Gastroesophageal sphincter (tissue), 4 donors: ENCODE measurements around the gene TMEM237. TPM values are rescaled to one million over a fixed set of nuclear protein-coding genes. Genes with fewer than 3 reads are reported as not detected.

Experiments
- ATAC-seq: fragments of 150-250 bp; one replicate; pipeline ENCODE4 v1.9.1; 2016; ENCODE audit warnings: mild to moderate bottlenecking, moderate library complexity
- H3K27ac ChIP-seq, 4 donors: fragments of 200-600 bp; sonication (generic) in 3 of 4; 1 replicate in 3 of 4; 2 replicates in 1 of 4; pipeline ENCODE4 v1.5.1; 2016 to 2019
- H3K27me3 ChIP-seq: fragments of 200-600 bp; sonication (generic); one replicate; pipeline ENCODE4 v1.5.1; 2019
- H3K36me3 ChIP-seq, 2 donors: fragments of 200-600 bp; sonication (generic); one replicate each; pipeline ENCODE4 v1.5.1; 2019; ENCODE audit warnings: control low read depth in 1 of 2
- H3K4me1 ChIP-seq, 3 donors: fragments of 200-600 bp; sonication (generic); 1 replicate in 2 of 3; 2 replicates in 1 of 3; pipeline ENCODE4 v1.5.1; 2016 to 2019; ENCODE audit warnings: control low read depth in 2 of 3
- H3K4me3 ChIP-seq, 2 donors: fragments of 200-600 bp; sonication (generic); one replicate each; pipeline ENCODE4 v1.5.1; 2019; ENCODE audit warnings: mild to moderate bottlenecking in 1 of 2, moderate library complexity in 1 of 2
- H3K9me3 ChIP-seq, 3 donors: fragments of 200-600 bp; sonication (generic); one replicate each; pipeline ENCODE4 v1.5.1; 2017 to 2019; ENCODE audit warnings: control low read depth in 2 of 3
- EP300 ChIP-seq: sonication (generic); formaldehyde crosslinking; IDR thresholded peaks from one replicate; pipeline ENCODE4 v1.6.1; 2017; ENCODE audit warnings: antibody characterized with exemption, mild to moderate bottlenecking
- POLR2A ChIP-seq, 2 donors: fragments of 450-650 bp; IDR thresholded peaks; one replicate each; pipeline ENCODE4 v1.6.1; 2017; ENCODE audit warnings: antibody characterized with exemption in 2 of 2, mild to moderate bottlenecking in 2 of 2, moderate library complexity in 1 of 2
- POLR2AphosphoS5 ChIP-seq: sonication (generic); formaldehyde crosslinking; IDR thresholded peaks from one replicate; pipeline ENCODE4 v1.6.1; 2017; ENCODE audit warnings: antibody characterized with exemption
- WGBS, 2 donors: methylation state at CpG; one replicate each; pipeline ENCODE4 v1.1.5; 2018; ENCODE audit warnings: low coverage in 1 of 2; 5-methylcytosine and 5-hydroxymethylcytosine counted together
- total RNA-seq, 4 donors: library from RNA; depleted of rRNA; stranded (reverse); fragments of >200 nt; gene quantifications; one replicate each; pipeline ENCODE4 v1.1.0, GENCODE V29; 2016
- TF ChIP-seq, protein P1 (sequence below), 4 experiments: fragments of 200-600 bp in 2 of 4; fragments of 450-650 bp in 2 of 4; sonication (generic) in 1 of 4; IDR thresholded peaks; one replicate each; pipeline ENCODE4 v1.5.1; 2017 to 2019; ENCODE audit warnings: antibody characterized with exemption in 4 of 4, mild to moderate bottlenecking in 2 of 4, moderate library complexity in 2 of 4

The TMEM237 gene
- total RNA-seq, 4 donors from 2014 or later, result 12.3 to 32.8 (median 24.4) TPM

DNA sequence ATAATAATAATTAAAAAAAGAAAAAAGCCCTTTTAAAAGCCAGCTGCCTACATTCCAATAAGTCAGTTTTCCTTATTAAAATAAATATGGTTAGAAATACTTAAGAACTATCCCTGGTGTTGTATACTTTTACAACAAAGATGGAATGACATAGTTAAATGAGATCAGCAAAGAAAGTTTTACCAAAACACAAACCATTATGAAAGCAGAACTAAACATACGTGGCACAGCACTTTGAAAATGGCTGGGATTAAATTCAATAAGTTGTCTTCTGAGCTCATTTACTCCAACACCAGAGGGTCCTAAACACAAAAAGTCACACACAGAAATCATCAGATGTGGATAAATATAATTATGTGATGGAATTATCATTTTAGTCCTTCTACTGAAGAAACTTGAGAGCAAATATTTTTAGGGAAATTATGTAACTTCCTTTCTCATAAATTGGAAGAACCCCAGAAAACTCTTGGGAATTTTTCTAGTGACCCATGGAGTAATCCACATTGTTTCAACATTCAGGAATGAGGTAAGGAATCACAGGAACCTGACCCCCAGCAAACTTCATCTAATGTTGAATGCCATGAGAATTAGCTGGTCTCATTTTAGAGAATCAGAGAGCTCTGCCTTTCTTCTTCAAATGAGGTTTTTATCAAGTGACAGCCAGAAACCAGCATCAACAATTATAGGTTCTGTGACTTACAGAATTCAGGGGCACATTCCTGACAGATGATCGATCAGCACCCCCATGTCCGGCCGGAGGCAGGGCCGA is 11.5 kb upstream of the TMEM237 start:
- H3K4me3 ChIP-seq, result no peak overlapping the region
- H3K9me3 ChIP-seq, result no peaks in the 10 kb centered on the region
- peaks cover 0 to 5% (median 0%) of the 10 kb centered on the region in 3 donors for H3K4me1 ChIP-seq
- TF ChIP-seq POLR2A (IDR thresholded peaks at IDR 0.05) (no peak), POLR2AphosphoS5 (no peak)
- no peaks in the 10 kb centered on the region for H3K36me3 ChIP-seq
- WGBS, 2 donors, result 38 to 58% methylated on average over 1 to 3 of the region's 5 CpGs
- peak; percentile 68 for ATAC-seq
- no peak overlapping the region for H3K27ac ChIP-seq
- no peaks in the 10 kb centered on the region for H3K27me3 ChIP-seq

DNA sequence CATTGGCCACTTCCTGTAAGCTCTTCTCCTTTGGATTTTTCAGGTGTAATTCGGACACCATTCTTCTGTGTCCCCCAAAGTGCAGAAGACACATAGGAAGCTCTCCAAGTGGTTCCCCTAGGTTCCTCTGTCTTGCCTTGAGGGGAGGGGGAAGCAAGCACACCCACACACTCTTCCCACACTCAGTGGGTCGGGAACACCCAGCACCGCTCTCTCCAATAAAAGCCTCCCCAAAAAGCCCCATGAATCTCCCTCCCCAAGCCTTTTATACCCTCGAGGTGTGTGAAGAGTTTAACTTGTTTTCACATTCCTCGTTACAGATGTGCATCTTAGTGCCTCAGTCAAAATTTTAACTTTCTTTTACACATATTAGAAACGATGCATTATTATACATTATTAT is 9.9 kb upstream of the TMEM237 start:
- H3K4me1 ChIP-seq, result peaks cover 0 to 5% (median 0%) of the 10 kb centered on the region in 3 donors
- H3K4me3 ChIP-seq, result no peak overlapping the region
- 74 to 79% methylated on average over 4 to 6 of the region's 6 CpGs for WGBS, 2 donors
- H3K9me3 ChIP-seq, result no peaks in the 10 kb centered on the region
- peak overlapping the region in 2 of 4 donors; percentile 19 to 38 for H3K27ac ChIP-seq
- TF ChIP-seq EP300 (no peak), POLR2A (IDR thresholded peaks at IDR 0.05) (no peak), POLR2AphosphoS5 (no peak)
- no peaks in the 10 kb centered on the region for H3K27me3 ChIP-seq
- no peak for ATAC-seq
- no peaks in the 10 kb centered on the region for H3K36me3 ChIP-seq

DNA sequence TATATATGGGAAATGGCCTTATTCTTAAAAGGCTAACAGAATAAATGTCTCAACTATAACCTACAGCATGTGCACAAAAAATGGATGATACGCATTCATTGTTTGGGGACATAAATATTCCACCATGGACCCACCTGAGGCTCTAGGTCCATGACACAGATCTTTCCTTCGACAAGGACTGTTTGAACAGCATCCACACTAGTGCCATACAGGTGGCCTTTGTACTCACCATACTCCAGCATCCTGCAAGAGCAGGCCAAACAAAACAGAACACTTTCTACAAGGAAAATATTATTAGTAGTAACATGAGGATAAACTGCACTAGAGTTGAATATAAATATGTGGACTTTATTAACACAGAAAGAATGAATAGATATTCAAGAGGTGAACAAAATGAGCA is 6.1 kb upstream of the TMEM237 start:
- TF ChIP-seq POLR2A (IDR thresholded peaks at IDR 0.05) (no peak), EP300 (no peak), POLR2AphosphoS5 (no peak)
- TF ChIP-seq, protein P1, sequence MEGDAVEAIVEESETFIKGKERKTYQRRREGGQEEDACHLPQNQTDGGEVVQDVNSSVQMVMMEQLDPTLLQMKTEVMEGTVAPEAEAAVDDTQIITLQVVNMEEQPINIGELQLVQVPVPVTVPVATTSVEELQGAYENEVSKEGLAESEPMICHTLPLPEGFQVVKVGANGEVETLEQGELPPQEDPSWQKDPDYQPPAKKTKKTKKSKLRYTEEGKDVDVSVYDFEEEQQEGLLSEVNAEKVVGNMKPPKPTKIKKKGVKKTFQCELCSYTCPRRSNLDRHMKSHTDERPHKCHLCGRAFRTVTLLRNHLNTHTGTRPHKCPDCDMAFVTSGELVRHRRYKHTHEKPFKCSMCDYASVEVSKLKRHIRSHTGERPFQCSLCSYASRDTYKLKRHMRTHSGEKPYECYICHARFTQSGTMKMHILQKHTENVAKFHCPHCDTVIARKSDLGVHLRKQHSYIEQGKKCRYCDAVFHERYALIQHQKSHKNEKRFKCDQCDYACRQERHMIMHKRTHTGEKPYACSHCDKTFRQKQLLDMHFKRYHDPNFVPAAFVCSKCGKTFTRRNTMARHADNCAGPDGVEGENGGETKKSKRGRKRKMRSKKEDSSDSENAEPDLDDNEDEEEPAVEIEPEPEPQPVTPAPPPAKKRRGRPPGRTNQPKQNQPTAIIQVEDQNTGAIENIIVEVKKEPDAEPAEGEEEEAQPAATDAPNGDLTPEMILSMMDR (IDR thresholded peaks at IDR 0.05), result no peak
- H3K27ac ChIP-seq, result no peak overlapping the region
- H3K27me3 ChIP-seq, result no peaks in the 10 kb centered on the region
- peaks cover 0 to 8% (median 0%) of the 10 kb centered on the region in 3 donors for H3K4me1 ChIP-seq
- no peak for ATAC-seq
- WGBS, 2 donors, result 75 to 80% methylated on average over 2 of the region's 2 CpGs
- no peaks in the 10 kb centered on the region for H3K36me3 ChIP-seq
- H3K9me3 ChIP-seq, result no peaks in the 10 kb centered on the region
- no peak overlapping the region for H3K4me3 ChIP-seq

DNA sequence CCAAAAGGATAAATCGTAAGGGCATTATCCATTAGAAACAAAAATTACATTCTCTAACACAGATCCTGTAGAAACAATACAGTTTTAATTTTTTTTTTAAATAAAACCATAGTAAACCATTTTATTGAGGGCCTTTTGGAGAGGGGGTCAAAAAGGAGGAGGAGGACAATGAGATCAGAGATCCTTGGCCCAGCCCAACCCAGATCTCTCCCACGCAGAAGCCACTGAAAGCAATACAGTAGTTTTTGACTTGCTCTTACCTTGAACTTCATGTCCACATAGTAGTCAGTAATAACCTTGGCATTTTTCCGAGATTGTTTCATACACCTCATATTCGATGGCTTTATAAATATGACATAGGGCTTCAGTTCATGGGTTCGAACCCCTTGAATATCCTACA is 4.1 kb upstream of the TMEM237 start:
- 88 to 90% methylated on average over 5 of the region's 5 CpGs for WGBS, 2 donors
- H3K4me1 ChIP-seq, result peaks cover 0 to 15% (median 0%) of the 10 kb centered on the region in 3 donors
- H3K9me3 ChIP-seq, result no peaks in the 10 kb centered on the region
- no peak for ATAC-seq
- H3K27me3 ChIP-seq, result no peaks in the 10 kb centered on the region
- H3K27ac ChIP-seq, result no peak overlapping the region
- H3K36me3 ChIP-seq, result no peaks in the 10 kb centered on the region
- no peak for TF ChIP-seq EP300
- TF ChIP-seq, protein P1 (IDR thresholded peaks at IDR 0.05), result no peak
- no peak for TF ChIP-seq POLR2A (IDR thresholded peaks at IDR 0.05)
- TF ChIP-seq POLR2AphosphoS5, result no peak
- H3K4me3 ChIP-seq, result no peak overlapping the region

DNA sequence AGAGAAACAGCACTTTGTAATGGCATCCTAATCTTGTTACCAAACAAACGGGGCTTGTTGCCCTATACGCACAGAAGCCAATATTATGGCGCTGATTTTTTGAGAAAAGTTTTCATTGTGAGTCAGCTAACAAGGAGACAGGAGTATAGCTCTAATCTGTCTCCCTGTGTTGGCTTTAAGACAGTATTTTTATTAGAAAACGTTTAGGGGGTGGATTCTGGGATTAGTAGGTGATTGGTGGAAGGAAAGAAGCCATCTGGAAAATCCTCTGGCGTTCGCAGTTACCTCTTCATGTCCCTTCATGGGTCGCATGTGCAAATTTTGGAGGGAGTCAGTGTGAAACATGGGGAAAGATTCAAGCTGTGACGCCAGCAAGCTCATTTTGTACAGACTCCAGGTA is 698 bp upstream of the TMEM237 start:
- no peaks in the 10 kb centered on the region for H3K27me3 ChIP-seq
- ATAC-seq, result peak; percentile 52
- peak; percentile 18 for TF ChIP-seq POLR2AphosphoS5
- TF ChIP-seq EP300, result no peak
- TF ChIP-seq POLR2A (IDR thresholded peaks at IDR 0.05), result peak; percentile 27 to 31
- WGBS, 2 donors, result 20 to 33% methylated on average over 8 of the region's 8 CpGs
- no peaks in the 10 kb centered on the region for H3K36me3 ChIP-seq
- H3K4me3 ChIP-seq, result peak overlapping the region; percentile 75 to 80
- H3K9me3 ChIP-seq, result no peaks in the 10 kb centered on the region
- peaks cover 0 to 22% (median 0%) of the 10 kb centered on the region in 3 donors for H3K4me1 ChIP-seq
- H3K27ac ChIP-seq, result peak overlapping the region; percentile 83 to 96 (median 93)

DNA sequence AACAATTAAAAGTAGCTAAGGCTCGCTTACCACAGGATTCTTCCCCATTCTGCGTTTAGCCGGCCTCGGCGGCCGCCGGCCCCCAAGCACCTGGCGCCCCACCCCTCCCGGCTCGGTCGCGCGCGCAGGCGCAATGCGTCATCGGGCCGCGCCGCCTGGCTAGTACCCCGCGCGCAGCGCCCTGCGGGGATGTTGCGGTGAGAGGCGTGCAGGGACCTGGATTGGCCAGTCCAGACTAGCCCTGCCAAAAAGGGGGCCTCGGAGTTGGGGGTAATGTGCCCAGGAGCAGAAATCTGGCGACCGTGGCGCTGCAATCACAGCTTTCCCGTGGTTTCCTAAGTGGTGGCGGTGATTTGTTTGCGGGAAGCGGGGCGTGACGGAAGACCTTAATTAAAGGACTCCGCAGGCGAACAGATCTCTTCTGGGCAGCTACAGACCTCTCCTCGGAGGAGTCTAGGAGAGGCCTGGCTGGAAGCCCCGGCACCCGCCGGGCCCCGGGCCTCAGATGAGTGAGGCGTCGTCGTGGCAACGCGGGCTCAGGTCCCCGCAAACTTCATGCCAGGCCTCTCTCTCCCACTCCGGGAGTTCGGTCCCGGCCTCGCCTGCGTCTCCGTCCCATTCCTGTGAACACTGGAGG is 606 bp downstream of the TMEM237 start:
- peak; percentile 90 for ATAC-seq
- Histone ChIP-seq H3K9me3 (no peaks in the 10 kb centered on the region), H3K36me3 (peaks cover 0 to 12% of the 10 kb centered on the region in 2 donors), H3K4me1 (peaks cover 0 to 22% (median 0%) of the 10 kb centered on the region in 3 donors), H3K27ac (peak overlapping the region; percentile 83 to 96 (median 93)), H3K27me3 (no peaks in the 10 kb centered on the region), H3K4me3 (peak overlapping the region; percentile 75 to 80)
- no CpG with 5 or more reads among the region's 56 CpGs for WGBS, 2 donors
- TF ChIP-seq POLR2AphosphoS5 (peak; percentile 92), POLR2A (IDR thresholded peaks at IDR 0.05) (peak; percentile 64 to 79), EP300 (no peak)
- TF ChIP-seq, protein P1 (IDR thresholded peaks at IDR 0.05), result peak in 3 of 4 experiments; percentile 15 to 49 (median 17)
